IPS-15b (cell line): ENCODE results near the gene CPXM2.

Source experiments
- H3K27me3 ChIP-seq: one replicate; pipeline ENCODE4 v1.6.1; 2013; ENCODE audit warnings: low read length; ENCODE audit not compliant: control insufficient read depth, insufficient read depth
- H3K36me3 ChIP-seq: one replicate; pipeline ENCODE4 v1.6.1; 2013; ENCODE audit warnings: low read length; ENCODE audit not compliant: control insufficient read depth, insufficient read depth
- H3K4me1 ChIP-seq: one replicate; pipeline ENCODE4 v1.6.1; 2013; ENCODE audit warnings: mild to moderate bottlenecking, low read length; ENCODE audit not compliant: control insufficient read depth, insufficient read depth
- H3K4me3 ChIP-seq: one replicate; pipeline ENCODE4 v1.5.1; 2013; ENCODE audit warnings: low read depth, low read length
- H3K9ac ChIP-seq: one replicate; pipeline ENCODE4 v1.6.1; 2013; ENCODE audit warnings: low read depth, mild to moderate bottlenecking, low read length
- H3K9me3 ChIP-seq: one replicate; pipeline ENCODE4 v1.6.1; 2013; ENCODE audit warnings: mild to moderate bottlenecking, low read length; ENCODE audit not compliant: control insufficient read depth, insufficient read depth

The CPXM2 gene

GRCh38 chr10:123751342-123752134 is 140.1 kb downstream of the CPXM2 start:
- H3K4me3 ChIP-seq, result no peak overlapping the region
- peaks cover 23% of the 10 kb centered on the region for H3K4me1 ChIP-seq
- no peaks in the 10 kb centered on the region for H3K9me3 ChIP-seq
- no peaks in the 10 kb centered on the region for H3K36me3 ChIP-seq
- no peaks in the 10 kb centered on the region for H3K27me3 ChIP-seq
- no peak overlapping the region for H3K9ac ChIP-seq

DNA sequence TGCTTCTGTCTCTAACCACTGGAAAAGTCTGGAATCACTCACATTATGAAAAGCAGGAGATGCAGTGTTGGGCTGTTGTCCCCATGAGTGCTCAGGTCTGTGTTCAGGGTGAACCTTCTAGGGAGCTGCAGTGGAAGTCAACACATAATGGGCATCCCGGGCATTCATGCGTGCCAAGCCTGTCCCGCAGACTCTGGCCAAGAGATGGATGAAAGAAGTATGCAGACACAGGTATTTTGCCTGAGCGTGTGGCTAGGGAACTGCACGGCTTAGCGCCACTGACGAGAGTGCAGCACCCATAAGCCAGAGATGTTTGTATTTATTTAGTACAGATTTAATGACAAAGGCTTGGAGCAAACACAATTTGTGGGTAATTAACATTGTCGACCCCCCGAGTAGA is 140.7 kb downstream of the CPXM2 start:
- no peaks in the 10 kb centered on the region for H3K27me3 ChIP-seq
- no peaks in the 10 kb centered on the region for H3K9me3 ChIP-seq
- H3K9ac ChIP-seq, result no peak overlapping the region
- peaks cover 23% of the 10 kb centered on the region for H3K4me1 ChIP-seq
- H3K4me3 ChIP-seq, result no peak overlapping the region
- H3K36me3 ChIP-seq, result no peaks in the 10 kb centered on the region

- Histone ChIP-seq H3K9me3 (no peaks in the 10 kb centered on the region), H3K4me1 (peaks cover 6% of the 10 kb centered on the region), H3K9ac (no peak overlapping the region), H3K4me3 (no peak overlapping the region), H3K36me3 (no peaks in the 10 kb centered on the region), H3K27me3 (no peaks in the 10 kb centered on the region)
Observed at GRCh38 chr10:123748711-123749110, 142.9 kb downstream of the CPXM2 start.

DNA sequence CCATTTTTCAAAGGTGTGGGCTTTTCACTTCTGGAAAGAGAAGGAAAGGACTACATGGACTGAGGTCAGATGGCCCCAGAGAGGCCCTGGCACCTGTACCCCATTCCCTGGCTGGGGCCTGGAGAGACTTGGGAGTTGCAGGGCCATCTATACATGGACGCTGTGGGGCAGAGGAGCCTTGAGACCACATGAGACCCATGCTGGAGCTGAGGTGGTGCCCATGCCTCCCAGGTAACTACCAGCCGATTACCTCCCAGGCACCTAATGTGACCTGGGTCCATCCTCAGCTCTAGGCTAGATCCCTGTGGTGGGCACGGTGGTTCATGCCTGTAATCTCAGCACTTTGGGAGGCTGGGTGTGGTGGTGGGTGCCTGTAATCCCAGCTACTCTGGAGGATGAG is 144.2 kb downstream of the CPXM2 start:
- Histone ChIP-seq H3K4me1 (peaks cover 6% of the 10 kb centered on the region), H3K36me3 (no peaks in the 10 kb centered on the region), H3K27me3 (no peaks in the 10 kb centered on the region), H3K9ac (no peak overlapping the region), H3K4me3 (no peak overlapping the region), H3K9me3 (no peaks in the 10 kb centered on the region)

GRCh38 chr10:123746942-123747341 is 144.7 kb downstream of the CPXM2 start:
- no peaks in the 10 kb centered on the region for H3K27me3 ChIP-seq
- H3K4me3 ChIP-seq, result no peak overlapping the region
- no peak overlapping the region for H3K9ac ChIP-seq
- H3K36me3 ChIP-seq, result no peaks in the 10 kb centered on the region
- no peaks in the 10 kb centered on the region for H3K9me3 ChIP-seq
- H3K4me1 ChIP-seq, result peaks cover 6% of the 10 kb centered on the region

DNA sequence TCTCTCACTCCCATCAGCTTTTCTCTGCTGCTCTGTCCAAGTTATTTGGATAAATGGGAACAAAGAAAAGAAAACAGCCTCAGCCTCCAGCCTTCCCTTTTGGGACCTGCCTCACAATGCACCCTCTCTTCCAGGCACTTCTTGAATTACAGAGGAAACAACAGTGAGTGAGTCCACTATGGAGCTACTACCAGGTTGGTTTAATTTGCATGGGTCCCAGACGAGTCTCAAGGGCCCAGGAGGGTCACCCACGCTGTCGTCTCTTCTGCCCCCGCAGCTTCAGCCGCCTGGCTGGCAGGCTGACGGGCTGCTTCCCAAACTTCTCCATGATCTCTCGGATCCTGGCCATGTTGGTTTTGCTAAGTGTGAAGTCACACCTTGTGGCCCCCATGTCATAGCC is 145.1 kb downstream of the CPXM2 start:
- Histone ChIP-seq H3K27me3 (no peaks in the 10 kb centered on the region), H3K9me3 (no peaks in the 10 kb centered on the region), H3K36me3 (no peaks in the 10 kb centered on the region), H3K9ac (no peak overlapping the region), H3K4me1 (peaks cover 6% of the 10 kb centered on the region), H3K4me3 (no peak overlapping the region)

GRCh38 chr10:123746061-123746460 is 145.5 kb downstream of the CPXM2 start:
- no peak overlapping the region for H3K4me3 ChIP-seq
- no peaks in the 10 kb centered on the region for H3K27me3 ChIP-seq
- H3K4me1 ChIP-seq, result peaks cover 6% of the 10 kb centered on the region
- no peak overlapping the region for H3K9ac ChIP-seq
- no peaks in the 10 kb centered on the region for H3K36me3 ChIP-seq
- no peaks in the 10 kb centered on the region for H3K9me3 ChIP-seq

DNA sequence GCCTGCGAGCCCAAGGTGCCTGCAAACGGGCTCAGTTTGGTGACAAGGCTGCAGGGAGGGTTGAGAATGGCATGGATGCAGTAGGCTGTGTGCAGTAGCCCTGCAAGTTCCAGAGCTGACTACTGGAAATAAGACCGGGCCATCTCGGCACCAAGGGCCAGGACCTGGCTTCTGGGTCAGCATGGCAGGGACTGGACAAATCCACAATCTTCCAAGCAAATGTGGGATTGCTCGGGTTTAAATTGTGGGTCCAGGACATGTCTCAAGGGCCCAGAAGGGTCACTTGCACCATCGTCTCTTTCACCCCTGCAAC is 147.4 kb downstream of the CPXM2 start:
- Histone ChIP-seq H3K36me3 (no peaks in the 10 kb centered on the region), H3K9me3 (no peaks in the 10 kb centered on the region), H3K27me3 (no peaks in the 10 kb centered on the region), H3K9ac (no peak overlapping the region), H3K4me3 (no peak overlapping the region), H3K4me1 (peaks cover 6% of the 10 kb centered on the region)

DNA sequence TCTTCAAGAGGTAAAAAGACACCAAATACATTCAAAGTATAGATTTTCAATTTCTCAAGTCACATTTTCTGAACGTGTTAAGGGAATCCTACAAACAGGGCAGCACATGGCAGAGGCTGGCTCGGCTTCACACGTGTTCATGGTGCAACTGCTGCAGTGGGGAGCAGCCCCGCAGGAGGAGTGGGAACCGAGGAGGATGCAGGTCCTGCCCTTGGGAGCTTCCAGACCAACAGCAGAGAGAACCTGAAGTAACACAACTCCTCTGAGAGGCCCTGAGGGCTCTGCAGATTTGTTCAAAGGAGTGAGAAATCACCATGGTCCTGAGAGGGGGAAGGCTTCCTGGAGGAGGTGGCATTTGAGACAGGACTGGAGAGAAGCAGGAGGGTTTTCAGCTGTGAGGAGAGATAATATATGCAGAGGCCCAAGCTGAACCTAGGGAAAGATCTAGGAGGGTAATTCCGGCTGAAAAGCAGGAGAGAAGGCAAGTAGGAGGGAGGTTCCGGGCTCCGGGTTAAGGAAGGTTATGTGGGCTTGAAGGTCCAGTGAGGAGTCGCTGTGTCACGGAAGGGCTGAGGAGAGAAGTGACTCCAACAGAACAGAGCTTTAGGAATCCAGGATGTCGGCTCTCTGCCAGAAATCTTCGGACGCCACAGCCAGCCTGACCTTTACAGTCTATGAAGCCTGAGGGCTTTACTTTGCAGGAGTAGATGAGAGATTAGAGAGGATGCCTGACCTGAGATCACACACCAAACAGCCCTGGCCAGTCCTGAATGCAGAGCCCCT is 148.0 kb downstream of the CPXM2 start:
- no peaks in the 10 kb centered on the region for H3K9me3 ChIP-seq
- no peak overlapping the region for H3K9ac ChIP-seq

GRCh38 chr10:123742751-123743440 is 148.7 kb downstream of the CPXM2 start:
- H3K4me1 ChIP-seq, result peaks cover 6% of the 10 kb centered on the region
- no peak overlapping the region for H3K9ac ChIP-seq
- no peaks in the 10 kb centered on the region for H3K27me3 ChIP-seq
- no peaks in the 10 kb centered on the region for H3K9me3 ChIP-seq
- H3K36me3 ChIP-seq, result no peaks in the 10 kb centered on the region
- no peak overlapping the region for H3K4me3 ChIP-seq

More for the DNA sequence above, 148.0 kb downstream of the CPXM2 start:
- H3K4me1 ChIP-seq, result peaks cover 6% of the 10 kb centered on the region
- H3K4me3 ChIP-seq, result no peak overlapping the region
- no peaks in the 10 kb centered on the region for H3K27me3 ChIP-seq
- no peaks in the 10 kb centered on the region for H3K36me3 ChIP-seq

- Histone ChIP-seq H3K27me3 (no peaks in the 10 kb centered on the region), H3K4me1 (peaks cover 1% of the 10 kb centered on the region), H3K9me3 (no peaks in the 10 kb centered on the region), H3K36me3 (no peaks in the 10 kb centered on the region), H3K4me3 (no peak overlapping the region), H3K9ac (no peak overlapping the region)
Observed at GRCh38 chr10:123741711-123742110, 149.9 kb downstream of the CPXM2 start.
